Lung (tissue), 16 donors: ENCODE data around the gene BIVM. TPM values are rescaled to one million over a fixed set of nuclear protein-coding genes. Genes with fewer than 3 reads are reported as not detected.

ENCODE experiments used
- ATAC-seq: fragments of 200-7000 bp; cut with Tn5 transposase; one replicate; pipeline ENCODE4 v1.9.1; 2020; ENCODE audit warnings: moderate number of reproducible peaks; ENCODE audit not compliant: insufficient read depth, low FRiP score
- DNase-seq, 3 donors: peaks; one replicate each; pipeline ENCODE4 v3.0.0-alpha.2; 2013 to 2017
- H3K27ac ChIP-seq, 2 donors: one replicate each; pipeline ENCODE4 v1.5.1; 2013; ENCODE audit warnings: mild to moderate bottlenecking in 2 of 2, moderate library complexity in 2 of 2, control low read depth in 1 of 2, inconsistent platforms in 1 of 2, low read depth in 1 of 2, low read length in 1 of 2
- H3K27me3 ChIP-seq, 3 donors: one replicate each; pipeline ENCODE4 v1.5.1; 2013; ENCODE audit warnings: low read length in 2 of 3; ENCODE audit not compliant: control insufficient read depth in 3 of 3, insufficient read depth in 3 of 3
- H3K36me3 ChIP-seq, 4 donors: one replicate each; pipeline ENCODE4 v1.5.1; 2013; ENCODE audit warnings: low read length in 4 of 4, mild to moderate bottlenecking in 1 of 4, moderate library complexity in 1 of 4; ENCODE audit not compliant: control insufficient read depth in 4 of 4, insufficient read depth in 4 of 4
- H3K4me1 ChIP-seq, 5 donors: one replicate each; pipeline ENCODE4 v1.5.1; 2013; ENCODE audit warnings: low read length in 5 of 5, mild to moderate bottlenecking in 2 of 5, moderate library complexity in 1 of 5; ENCODE audit not compliant: control insufficient read depth in 5 of 5, insufficient read depth in 5 of 5
- H3K4me3 ChIP-seq: one replicate; pipeline ENCODE4 v1.5.1; 2013; ENCODE audit warnings: mild to moderate bottlenecking, control low read depth, moderate library complexity
- H3K9ac ChIP-seq, 2 donors: one replicate each; pipeline ENCODE4 v1.5.1; 2013; ENCODE audit warnings: low read length in 2 of 2, control low read depth in 1 of 2; ENCODE audit not compliant: insufficient read depth in 1 of 2
- H3K9me3 ChIP-seq, 4 donors: one replicate each; pipeline ENCODE4 v1.5.1; 2013; ENCODE audit warnings: low read length in 3 of 4, mild to moderate bottlenecking in 1 of 4, moderate library complexity in 1 of 4; ENCODE audit not compliant: control insufficient read depth in 4 of 4, insufficient read depth in 3 of 4
- WGBS, 2 donors: extraction: QIAGEN DNeasy Blood & Tissue Kit; methylation state at CpG; one replicate each; pipeline ENCODE4 v1.1.7; 2013; 5-methylcytosine and 5-hydroxymethylcytosine counted together
- long read RNA-seq, 5 donors: transcript quantifications; one replicate each; lab custom pipeline, GENCODE V29; 2026
- polyA plus RNA-seq, 2 donors: library from polyadenylated mRNA; stranded (reverse); fragments of 200-250 nt; gene quantifications; one replicate each; pipeline ENCODE4 v1.2.1, GENCODE V29; 2013
- total RNA-seq, 2 donors: library from RNA; depleted of rRNA in 1 of 2; stranded (reverse); fragments of >200 nt in 1 of 2; gene quantifications; one replicate each; pipeline ENCODE4 v1.2.1, GENCODE V29; 2014 to 2021
- TF ChIP-seq, protein P1 (sequence below): IDR thresholded peaks from 2 replicates; pipeline ENCODE4 v1.5.1; 2012; ENCODE audit warnings: mild to moderate bottlenecking; ENCODE audit errors: control extremely low read depth, extremely low read depth
- donor health status: control.
- donor health status: control.
- donor health status: Bipolar disorder and iron deficiency.
- donor health status: healthy.
- donor health status: DM: yes; HTN: yes; CAD: no.

Gene BIVM, protein sequence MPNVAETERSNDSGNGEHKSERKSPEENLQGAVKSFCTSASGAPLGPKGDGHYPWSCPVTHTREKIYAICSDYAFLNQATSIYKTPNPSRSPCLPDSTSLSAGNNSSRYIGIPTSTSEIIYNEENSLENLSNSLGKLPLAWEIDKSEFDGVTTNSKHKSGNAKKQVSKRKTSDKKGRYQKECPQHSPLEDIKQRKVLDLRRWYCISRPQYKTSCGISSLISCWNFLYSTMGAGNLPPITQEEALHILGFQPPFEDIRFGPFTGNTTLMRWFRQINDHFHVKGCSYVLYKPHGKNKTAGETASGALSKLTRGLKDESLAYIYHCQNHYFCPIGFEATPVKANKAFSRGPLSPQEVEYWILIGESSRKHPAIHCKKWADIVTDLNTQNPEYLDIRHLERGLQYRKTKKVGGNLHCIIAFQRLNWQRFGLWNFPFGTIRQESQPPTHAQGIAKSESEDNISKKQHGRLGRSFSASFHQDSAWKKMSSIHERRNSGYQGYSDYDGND
- total RNA-seq, result 10 to 100 TPM; 14.8 to 38.4 TPM
- 10 to 100 TPM in 1 of 2 donors, 1 to 10 TPM in 1; 5.5 to 11.5 TPM for polyA plus RNA-seq
- long read RNA-seq, donor 1, partial matches to known transcripts, result 0 of 3 reads
- long read RNA-seq, donor 1, other reads (novel, unspliced or antisense), result 0 of 3 reads
- long read RNA-seq, donor 2, partial matches to known transcripts, result 0 of 1 reads
- long read RNA-seq, donor 2, other reads (novel, unspliced or antisense), result 0 of 1 reads
- long read RNA-seq, donor 3, result 0 reads
- long read RNA-seq, donor 4, partial matches to known transcripts, result 0 of 1 reads
- long read RNA-seq, donor 4, other reads (novel, unspliced or antisense), result 0 of 1 reads
- long read RNA-seq, donor 5, partial matches to known transcripts, result 21 of 27 reads
- long read RNA-seq, donor 5, other reads (novel, unspliced or antisense), result 0 of 27 reads

DNA sequence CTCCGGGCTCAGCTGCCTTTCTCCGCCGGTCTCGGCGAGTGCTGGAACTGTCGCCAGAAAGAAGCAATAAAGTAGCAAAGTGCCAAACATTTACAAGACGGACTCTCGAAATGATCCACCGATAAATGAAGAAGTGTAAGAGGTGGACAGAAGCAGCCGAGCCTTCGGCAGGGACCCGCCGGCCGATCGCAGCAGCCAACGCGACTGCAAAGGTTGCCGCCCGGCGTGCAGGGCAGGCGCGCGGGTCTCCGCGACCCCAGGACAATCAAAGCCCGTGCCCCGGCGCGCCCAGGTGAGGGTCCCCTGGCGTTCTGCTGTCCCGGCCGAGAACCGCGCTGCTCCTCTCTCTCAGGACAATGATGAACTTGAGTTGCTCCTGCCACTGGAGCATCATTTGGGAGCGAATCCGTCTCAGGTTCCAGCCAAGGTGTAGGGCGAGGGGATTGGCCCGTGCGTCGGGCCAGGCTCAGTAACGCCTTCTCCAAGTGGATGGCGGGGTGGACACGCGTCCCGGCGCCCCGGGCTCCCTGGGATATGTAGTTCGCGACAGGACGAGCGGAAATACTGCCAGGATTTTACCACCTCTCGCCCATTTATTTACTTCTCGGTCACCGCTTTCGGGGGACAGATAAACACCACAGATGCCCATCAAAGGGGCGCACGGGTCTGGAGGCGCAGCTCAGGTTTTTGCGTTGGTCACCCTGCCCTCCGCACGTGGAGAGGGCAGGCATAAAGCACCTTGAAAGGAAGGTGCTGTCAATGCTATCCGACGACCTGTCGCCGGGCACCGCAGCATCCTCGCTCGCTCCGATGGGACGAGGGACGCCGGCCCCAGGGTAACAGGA lies at the start of gene BIVM, which contains the start of gene POGLUT2:
Gene BIVM (plus strand): TSS at position 539 of the 845 bp plus-strand sequence. CDS start 8,149 bp downstream, outside the sequence.
Gene POGLUT2 (minus strand): TSS at position 396 of the 845 bp plus-strand sequence. CDS start 306 bp downstream, at position 90.
- H3K27ac ChIP-seq, result peak within 1 kb of the TSS; percentile 82 to 93
- peak within 1 kb of the TSS; percentile 11 to 68 for H3K9ac ChIP-seq
- 0 to 1% methylated on average over 70 to 72 of the region's 72 CpGs for WGBS, 2 donors
- ATAC-seq, result peak; percentile 91
- H3K9me3 ChIP-seq, result no peaks in the 10 kb centered on the region
- no peaks in the 10 kb centered on the region for H3K27me3 ChIP-seq
- H3K4me1 ChIP-seq, result peaks cover 0 to 28% (median 5%) of the 10 kb centered on the region in 5 donors
- H3K4me3 ChIP-seq, result peak within 1 kb of the TSS; percentile 58
- H3K36me3 ChIP-seq, result no peaks in the 10 kb centered on the region
- TF ChIP-seq, protein P1, sequence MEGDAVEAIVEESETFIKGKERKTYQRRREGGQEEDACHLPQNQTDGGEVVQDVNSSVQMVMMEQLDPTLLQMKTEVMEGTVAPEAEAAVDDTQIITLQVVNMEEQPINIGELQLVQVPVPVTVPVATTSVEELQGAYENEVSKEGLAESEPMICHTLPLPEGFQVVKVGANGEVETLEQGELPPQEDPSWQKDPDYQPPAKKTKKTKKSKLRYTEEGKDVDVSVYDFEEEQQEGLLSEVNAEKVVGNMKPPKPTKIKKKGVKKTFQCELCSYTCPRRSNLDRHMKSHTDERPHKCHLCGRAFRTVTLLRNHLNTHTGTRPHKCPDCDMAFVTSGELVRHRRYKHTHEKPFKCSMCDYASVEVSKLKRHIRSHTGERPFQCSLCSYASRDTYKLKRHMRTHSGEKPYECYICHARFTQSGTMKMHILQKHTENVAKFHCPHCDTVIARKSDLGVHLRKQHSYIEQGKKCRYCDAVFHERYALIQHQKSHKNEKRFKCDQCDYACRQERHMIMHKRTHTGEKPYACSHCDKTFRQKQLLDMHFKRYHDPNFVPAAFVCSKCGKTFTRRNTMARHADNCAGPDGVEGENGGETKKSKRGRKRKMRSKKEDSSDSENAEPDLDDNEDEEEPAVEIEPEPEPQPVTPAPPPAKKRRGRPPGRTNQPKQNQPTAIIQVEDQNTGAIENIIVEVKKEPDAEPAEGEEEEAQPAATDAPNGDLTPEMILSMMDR, result no peak
- DNase-seq, result peak; percentile 91 to 95 (median 92)

DNA sequence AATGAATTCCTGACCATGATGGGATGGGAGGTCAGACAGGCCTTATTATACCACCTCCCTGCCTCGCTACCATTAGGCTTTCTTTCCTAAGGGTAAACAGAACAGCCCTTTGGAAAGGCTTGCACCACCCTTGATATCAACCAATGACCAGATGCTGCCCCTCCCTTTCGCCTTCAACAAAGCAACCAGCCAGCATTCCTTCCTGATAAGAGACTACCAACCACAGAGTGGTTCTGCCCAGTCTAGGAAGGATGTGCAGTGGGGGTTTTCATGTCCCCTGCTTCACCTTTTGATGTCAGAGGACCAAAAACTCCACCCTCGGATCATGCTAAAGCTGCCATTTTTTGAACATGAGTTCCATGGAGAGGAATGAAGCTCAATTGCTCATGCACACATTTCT lies 47.0 kb upstream of the BIVM start:
- Histone ChIP-seq H3K4me1 (no peaks in the 10 kb centered on the region), H3K27me3 (no peaks in the 10 kb centered on the region), H3K36me3 (no peaks in the 10 kb centered on the region), H3K4me3 (no peak overlapping the region), H3K9ac (no peak overlapping the region), H3K27ac (no peak overlapping the region), H3K9me3 (peaks cover 0 to 1% (median under 1%) of the 10 kb centered on the region in 4 donors)
- DNase-seq, result no peak
- 91 to 92% methylated on average over 3 of the region's 3 CpGs for WGBS, 2 donors
- ATAC-seq, result no peak
- TF ChIP-seq, protein P1, result no peak

DNA sequence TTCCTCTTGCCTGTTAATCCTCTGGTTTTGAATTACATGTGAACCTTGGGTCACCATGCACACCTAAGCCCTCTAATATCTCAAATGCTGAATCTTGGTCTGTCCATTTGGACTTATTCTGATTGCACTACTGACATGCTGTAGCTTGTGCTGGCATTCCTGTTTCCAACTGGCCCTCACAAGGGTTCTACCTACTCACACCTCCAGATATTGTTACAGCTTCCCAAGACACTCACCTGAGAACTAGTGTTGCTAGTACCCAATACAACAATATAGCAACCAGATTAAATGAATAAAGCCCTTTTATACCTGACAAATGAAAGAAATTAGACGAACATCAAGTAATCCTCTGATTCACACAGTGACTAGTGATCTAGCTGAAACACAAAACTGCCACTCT lies 41.9 kb upstream of the BIVM start:
- TF ChIP-seq, protein P1, result no peak
- 92 to 93% methylated on average over 1 of the region's 1 CpG for WGBS, 2 donors
- Histone ChIP-seq H3K9me3 (peaks cover 0 to 1% (median 0%) of the 10 kb centered on the region in 4 donors), H3K27me3 (no peaks in the 10 kb centered on the region), H3K9ac (no peak overlapping the region), H3K4me3 (no peak overlapping the region), H3K4me1 (no peaks in the 10 kb centered on the region), H3K36me3 (no peaks in the 10 kb centered on the region), H3K27ac (no peak overlapping the region)
- no peak for ATAC-seq
- DNase-seq, result no peak
